Heart right ventricle (tissue), 16 donors: ENCODE results near the gene SH3TC1. TPM values are rescaled to one million over a fixed set of nuclear protein-coding genes. Genes with fewer than 3 reads are reported as not detected.

ENCODE experiments used
- ATAC-seq, 8 donors: fragments of 200-7000 bp; cut with Tn5 transposase; one replicate each; pipeline ENCODE4 v1.9.1; 2020; ENCODE audit warnings: mild to moderate bottlenecking in 8 of 8, moderate library complexity in 8 of 8, moderate number of reproducible peaks in 1 of 8
- DNase-seq, 2 donors: peaks; one replicate each; pipeline ENCODE4 v3.0.0-alpha.2; 2020
- H3K27ac ChIP-seq, 10 donors: fragments of 200-600 bp; sonication (generic) in 2 of 10; one replicate each; pipeline versions ENCODE4 v1.5.0 to v1.8.0; 2020 to 2022; ENCODE audit warnings: mild to moderate bottlenecking in 3 of 10
- H3K27me3 ChIP-seq, 7 donors: fragments of 200-600 bp; one replicate each; pipeline ENCODE4 v1.8.0; 2021 to 2022; ENCODE audit warnings: mild to moderate bottlenecking in 2 of 7
- H3K36me3 ChIP-seq, 9 donors: fragments of 200-600 bp; sonication (generic) in 1 of 9; one replicate each; pipeline versions ENCODE4 v1.5.0 to v1.8.0; 2020 to 2022; ENCODE audit warnings: mild to moderate bottlenecking in 2 of 9
- H3K4me1 ChIP-seq, 9 donors: fragments of 200-600 bp; sonication (generic) in 1 of 9; one replicate each; pipeline versions ENCODE4 v1.5.0 to v1.8.0; 2020 to 2022; ENCODE audit warnings: mild to moderate bottlenecking in 4 of 9
- H3K4me3 ChIP-seq, 10 donors: fragments of 200-600 bp; sonication (generic) in 2 of 10; one replicate each; pipeline versions ENCODE4 v1.5.0 to v1.8.0; 2020 to 2022; ENCODE audit warnings: mild to moderate bottlenecking in 7 of 10, moderate library complexity in 2 of 10
- H3K9me3 ChIP-seq, 11 donors: fragments of 200-600 bp in 10 of 11; sonication (generic) in 2 of 11; one replicate each; pipeline versions ENCODE4 v1.5.0 to v1.8.0; 2013 to 2022; ENCODE audit warnings: mild to moderate bottlenecking in 2 of 11, control low read depth in 1 of 11, moderate library complexity in 1 of 11
- WGBS, 2 donors: extraction: QIAGEN DNeasy Blood & Tissue Kit; methylation state at CpG; one replicate each; pipeline ENCODE4 v1.1.7; 2013; ENCODE audit warnings: inconsistent platforms in 1 of 2; 5-methylcytosine and 5-hydroxymethylcytosine counted together
- intact Hi-C, 10 donors: fragments of 100-400 bp; cut with DNase I; formaldehyde crosslinking; loops; one replicate each; pipeline versions ENCODE4 v1.11.1 to v1.14.2; 2022
- polyA plus RNA-seq, 2 donors: library from polyadenylated mRNA; stranded (reverse); fragments of 200-250 nt; gene quantifications; one replicate each; pipeline ENCODE4 v1.2.3, GENCODE V29; 2013
- total RNA-seq, 10 donors: library from RNA; stranded (reverse); fragmentation: NEBNext Ultra II Directional in 3 of 10; extraction: Animal tissue kit (Norgen Biotek cat#: 25700) in 3 of 10; gene quantifications; one replicate each; pipeline versions ENCODE4 v1.2.1 to v1.2.4, GENCODE V29; 2021 to 2023
- TF ChIP-seq, protein P1 (sequence below), 9 donors: fragments of 200-600 bp; sonication (generic) in 2 of 9; IDR thresholded peaks; one replicate each; pipeline versions ENCODE4 v1.5.0 to v1.8.0; 2021 to 2022; ENCODE audit warnings: antibody characterized with exemption in 9 of 9, mild to moderate bottlenecking in 5 of 9, moderate library complexity in 1 of 9
- donor health status: Arrhythmogenic right ventricular cardiomyopathy.
- donor health status: ischemic (EF 13 %, LVEDD 7.1; RV severe dilation, severe dysfunction).
- donor health status: healthy with polysubstance abuse.
- donor health status: DM: no; HTN: yes; CAD: no.
- donor health status: DM: no; HTN: no; CAD: no.
- donor health status: ischemic (EF 25% LVEDD 6.9; RV normal size, moderate dysfunction).
- donor health status: ischemic (EF 25% LVEDD 5.7; RV mildly dilated, moderate dysfunction).
- donor health status: healthy.
- donor health status: DM: yes; HTN: yes; CAD: no.
- donor health status: Ischemic cardiomyopathy.
- donor health status: ischemic (EF 35%, LVEDD 5.7; RV mildly dilated, moderate dysfunction).
- donor health status: nonischemic (EF 11% LVEDD 7.7; RV severe dilation, severe dysfunction).
- donor health status: DM: yes; HTN: yes; CAD: no.
- donor health status: PGD.
- donor health status: ischemic (EF 29% LVEDD 5.4; RV normal size, mild dysfunction).
- donor health status: nonischemic (EF 23%, LVEDD 6.1; RV moderate dilation, normal function).

SH3TC1 gene
- total and polyA plus RNA-seq, 12 donors: 7.4 to 22.8 (median 11.2) TPM

DNA sequence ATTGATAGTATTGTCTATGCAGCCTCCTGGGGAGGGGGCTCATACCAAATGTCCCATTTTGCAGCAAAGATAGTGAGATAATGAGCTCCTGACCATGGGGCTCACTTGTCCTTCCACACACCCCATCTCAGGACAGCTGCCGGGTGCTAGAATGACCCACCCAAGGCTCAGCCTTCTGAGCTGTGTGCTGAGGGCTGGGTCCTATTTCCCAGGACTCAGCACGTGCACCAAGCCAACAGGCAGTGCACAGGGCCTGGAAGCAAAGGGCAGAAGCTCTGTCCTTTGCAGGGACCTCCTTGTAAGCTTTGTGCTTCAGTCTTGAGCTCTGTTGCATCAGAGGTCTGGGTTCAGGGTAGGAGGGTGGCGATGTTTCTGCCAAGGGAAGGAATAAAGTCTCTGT lies 29.3 kb upstream of the SH3TC1 start:
- Histone ChIP-seq H3K4me3 (no peak overlapping the region), H3K27ac (no peak overlapping the region), H3K4me1 (peaks cover 0 to 18% (median 0%) of the 10 kb centered on the region in 9 donors), H3K36me3 (no peaks in the 10 kb centered on the region), H3K9me3 (peaks cover 0 to 15% (median 6%) of the 10 kb centered on the region in 11 donors), H3K27me3 (peaks cover 0 to 18% (median 0%) of the 10 kb centered on the region in 7 donors)
- ATAC-seq (no peak), DNase-seq (no peak)
- WGBS, 2 donors: 92 to 96% methylated on average over 3 of the region's 3 CpGs
- TF ChIP-seq, protein P1, sequence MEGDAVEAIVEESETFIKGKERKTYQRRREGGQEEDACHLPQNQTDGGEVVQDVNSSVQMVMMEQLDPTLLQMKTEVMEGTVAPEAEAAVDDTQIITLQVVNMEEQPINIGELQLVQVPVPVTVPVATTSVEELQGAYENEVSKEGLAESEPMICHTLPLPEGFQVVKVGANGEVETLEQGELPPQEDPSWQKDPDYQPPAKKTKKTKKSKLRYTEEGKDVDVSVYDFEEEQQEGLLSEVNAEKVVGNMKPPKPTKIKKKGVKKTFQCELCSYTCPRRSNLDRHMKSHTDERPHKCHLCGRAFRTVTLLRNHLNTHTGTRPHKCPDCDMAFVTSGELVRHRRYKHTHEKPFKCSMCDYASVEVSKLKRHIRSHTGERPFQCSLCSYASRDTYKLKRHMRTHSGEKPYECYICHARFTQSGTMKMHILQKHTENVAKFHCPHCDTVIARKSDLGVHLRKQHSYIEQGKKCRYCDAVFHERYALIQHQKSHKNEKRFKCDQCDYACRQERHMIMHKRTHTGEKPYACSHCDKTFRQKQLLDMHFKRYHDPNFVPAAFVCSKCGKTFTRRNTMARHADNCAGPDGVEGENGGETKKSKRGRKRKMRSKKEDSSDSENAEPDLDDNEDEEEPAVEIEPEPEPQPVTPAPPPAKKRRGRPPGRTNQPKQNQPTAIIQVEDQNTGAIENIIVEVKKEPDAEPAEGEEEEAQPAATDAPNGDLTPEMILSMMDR (IDR thresholded peaks at IDR 0.05): no peak
- intact Hi-C loops: loop anchor here in 4 of 10 donors (5.0 to 10.0 kb wide), 3 partner anchors 65 to 238 kb away; no protein-coding TSS in a partner anchor

DNA sequence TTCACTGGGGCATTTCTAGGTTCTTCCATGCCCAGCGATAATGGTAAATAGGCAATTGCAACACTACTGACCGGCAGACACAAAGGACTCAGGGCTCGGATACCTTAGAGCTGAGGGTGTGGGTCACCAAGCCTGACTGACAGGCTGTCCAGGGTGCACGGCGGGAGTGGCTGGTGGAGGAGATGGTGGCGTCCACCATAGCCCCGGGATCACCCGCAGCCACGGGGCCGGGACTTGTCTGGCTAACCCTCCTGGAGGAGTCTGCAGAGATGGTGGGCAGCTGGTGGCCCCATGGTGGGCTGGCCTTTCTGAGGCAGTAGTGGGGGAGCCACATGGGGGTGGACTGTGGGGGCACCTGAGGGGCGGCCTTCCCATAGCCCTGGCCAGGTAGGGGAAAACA lies 28.7 kb upstream of the SH3TC1 start:
- TF ChIP-seq, protein P1 (IDR thresholded peaks at IDR 0.05): no peak
- Histone ChIP-seq H3K4me1 (peaks cover 0 to 18% (median 0%) of the 10 kb centered on the region in 9 donors), H3K9me3 (peaks cover 0 to 15% (median 6%) of the 10 kb centered on the region in 11 donors), H3K36me3 (no peaks in the 10 kb centered on the region), H3K27ac (no peak overlapping the region), H3K27me3 (peaks cover 0 to 18% (median 0%) of the 10 kb centered on the region in 7 donors), H3K4me3 (no peak overlapping the region)
- intact Hi-C loops: loop anchor here in 4 of 10 donors (5.0 to 10.0 kb wide), 3 partner anchors 64 to 237 kb away; no protein-coding TSS in a partner anchor
- DNase-seq: no peak
- ATAC-seq: no peak
- 95 to 97% methylated on average over 11 of the region's 11 CpGs for WGBS, 2 donors

DNA sequence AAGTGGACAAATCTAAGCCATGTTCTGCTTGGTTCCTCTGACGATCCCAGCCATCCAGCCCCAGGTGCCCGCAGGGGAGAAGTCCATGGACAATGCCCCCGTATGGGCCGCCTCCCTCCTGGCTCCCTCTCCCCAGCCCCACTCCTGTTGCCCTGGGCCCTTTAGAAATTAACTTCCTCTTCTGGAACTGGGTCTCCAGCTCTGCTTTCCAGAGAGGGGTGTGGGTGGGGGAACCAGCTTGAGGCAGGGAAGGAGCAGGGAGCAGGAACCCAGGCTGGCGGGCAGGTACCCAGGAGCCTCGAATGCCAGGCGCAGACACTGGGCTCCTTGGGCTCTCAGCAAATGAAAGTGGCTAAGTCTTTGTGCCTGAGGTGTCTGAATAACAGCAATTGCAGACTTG lies 27.8 kb upstream of the SH3TC1 start:
- ATAC-seq: no peak
- Histone ChIP-seq H3K4me1 (peaks cover 0 to 18% (median 0%) of the 10 kb centered on the region in 9 donors), H3K9me3 (peaks cover 0 to 15% (median 6%) of the 10 kb centered on the region in 11 donors), H3K4me3 (no peak overlapping the region), H3K36me3 (no peaks in the 10 kb centered on the region), H3K27ac (no peak overlapping the region), H3K27me3 (peaks cover 0 to 18% (median 0%) of the 10 kb centered on the region in 7 donors)
- intact Hi-C loops: loop anchor here in 4 of 10 donors (5.0 to 10.0 kb wide), 3 partner anchors 64 to 236 kb away; no protein-coding TSS in a partner anchor
- 85 to 92% methylated on average over 7 of the region's 7 CpGs for WGBS, 2 donors
- no peak for DNase-seq
- TF ChIP-seq, protein P1 (IDR thresholded peaks at IDR 0.05): no peak

DNA sequence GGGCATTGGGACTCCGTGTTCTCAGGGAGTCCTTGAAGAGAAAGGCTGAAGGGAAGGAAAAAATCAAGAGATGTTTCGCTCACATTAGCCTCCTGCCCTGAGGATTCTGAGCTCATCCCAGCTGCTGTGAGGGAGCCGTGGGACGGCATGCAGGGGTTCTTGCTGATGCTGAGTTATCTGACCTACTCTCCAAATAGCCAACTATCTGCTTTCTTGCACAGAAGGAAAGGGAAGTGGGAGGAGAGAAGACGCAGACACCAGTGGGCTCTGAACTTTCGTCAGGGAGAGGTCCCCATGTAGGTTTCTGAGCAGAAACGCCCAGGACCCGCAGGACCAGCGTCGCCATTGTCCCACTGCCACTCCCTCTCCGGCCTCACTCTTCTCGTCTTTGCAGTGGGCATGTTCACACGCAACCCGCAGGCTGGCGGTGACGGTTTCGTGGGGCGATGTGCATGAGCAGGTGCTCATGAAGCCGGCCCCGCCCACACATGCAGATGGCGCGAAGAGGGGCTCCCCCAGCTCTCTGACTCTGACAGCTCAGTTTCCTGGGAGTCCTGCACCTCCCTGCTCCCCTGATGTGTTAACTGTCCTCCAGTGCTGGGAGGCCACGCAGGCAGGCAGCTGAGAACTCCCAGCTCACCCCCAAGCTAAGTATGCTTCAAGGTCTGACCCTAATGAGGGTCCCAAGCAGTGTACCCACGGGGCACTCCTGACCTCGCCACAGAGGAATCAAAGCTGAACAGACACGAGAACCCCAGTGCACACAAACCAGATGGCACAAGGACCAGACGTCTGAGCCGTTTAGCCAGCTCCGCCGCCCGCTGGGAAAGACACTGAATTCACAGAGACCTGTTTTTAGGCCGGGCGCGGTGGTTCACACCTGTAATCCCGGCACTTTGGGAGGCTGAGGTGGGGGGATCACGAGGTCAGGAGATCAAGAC lies 26.8 kb upstream of the SH3TC1 start:
- no peak overlapping the region for H3K27ac ChIP-seq
- peaks cover 0 to 18% (median 0%) of the 10 kb centered on the region in 7 donors for H3K27me3 ChIP-seq
- peaks cover 0 to 15% (median 6%) of the 10 kb centered on the region in 11 donors for H3K9me3 ChIP-seq
- TF ChIP-seq, protein P1 (IDR thresholded peaks at IDR 0.05): no peak
- intact Hi-C loops: loop anchor here in 4 of 10 donors (5.0 to 10.0 kb wide), 3 partner anchors 63 to 235 kb away; no protein-coding TSS in a partner anchor
- DNase-seq (no peak), ATAC-seq (no peak)
- H3K4me3 ChIP-seq: no peak overlapping the region
- WGBS, 2 donors: 76 to 81% methylated on average over 36 of the region's 36 CpGs
- no peaks in the 10 kb centered on the region for H3K36me3 ChIP-seq
- H3K4me1 ChIP-seq: peaks cover 0 to 14% (median 7%) of the 10 kb centered on the region in 9 donors
